Activated CD8-positive, alpha-beta memory T cell treated with anti-CD3 and anti-CD28 coated beads, Interleukin-2, amount 10 ng/mL, durations not matched to agents 7 days and 5 days (primary cell): Measurements from ENCODE around the gene GBF1. TPM values are rescaled to one million over a fixed set of nuclear protein-coding genes. Genes with fewer than 3 reads are reported as not detected.

Experiments used
- ATAC-seq: fragments of 150-1000 bp; cut with Tn5 transposase; one replicate; pipeline ENCODE4 v1.10.0; 2021; ENCODE audit warnings: moderate library complexity
- CTCF ChIA-PET: fragments of 350-600 bp; sonication (Branson Sonifier 250); formaldehyde crosslinking; loops from one replicate; lab custom pipeline; 2021; ENCODE audit warnings: antibody characterized with exemption; lab: Charles Lee
- DNase-seq: peaks from one replicate; pipeline ENCODE4 v3.0.0-alpha.2; 2020
- H3K27ac Mint-ChIP-seq: one replicate; pipeline ENCODE4 v1.8.0; 2021; ENCODE audit warnings: mild to moderate bottlenecking, mixed read lengths
- H3K27me3 Mint-ChIP-seq: one replicate; pipeline ENCODE4 v1.8.0; 2021; ENCODE audit warnings: mixed read lengths
- H3K36me3 Mint-ChIP-seq: one replicate; pipeline ENCODE4 v1.8.0; 2021; ENCODE audit warnings: mild to moderate bottlenecking, mixed read lengths
- H3K4me1 Mint-ChIP-seq: one replicate; pipeline ENCODE4 v1.8.0; 2021; ENCODE audit warnings: mixed read lengths
- H3K4me3 Mint-ChIP-seq: one replicate; pipeline ENCODE4 v1.8.0; 2021; ENCODE audit warnings: mild to moderate bottlenecking, moderate library complexity, mixed read lengths
- H3K9me3 Mint-ChIP-seq: one replicate; pipeline ENCODE4 v1.8.0; 2022; ENCODE audit warnings: low read depth, mixed read lengths
- total RNA-seq, 2 experiments: library from RNA; stranded (reverse); gene quantifications; one replicate each; pipeline ENCODE4 v1.2.3, GENCODE V29; 2021

GBF1 gene
- total RNA-seq, 2 experiments from 2014 or later, result 46.5 to 51.6 TPM

DNA sequence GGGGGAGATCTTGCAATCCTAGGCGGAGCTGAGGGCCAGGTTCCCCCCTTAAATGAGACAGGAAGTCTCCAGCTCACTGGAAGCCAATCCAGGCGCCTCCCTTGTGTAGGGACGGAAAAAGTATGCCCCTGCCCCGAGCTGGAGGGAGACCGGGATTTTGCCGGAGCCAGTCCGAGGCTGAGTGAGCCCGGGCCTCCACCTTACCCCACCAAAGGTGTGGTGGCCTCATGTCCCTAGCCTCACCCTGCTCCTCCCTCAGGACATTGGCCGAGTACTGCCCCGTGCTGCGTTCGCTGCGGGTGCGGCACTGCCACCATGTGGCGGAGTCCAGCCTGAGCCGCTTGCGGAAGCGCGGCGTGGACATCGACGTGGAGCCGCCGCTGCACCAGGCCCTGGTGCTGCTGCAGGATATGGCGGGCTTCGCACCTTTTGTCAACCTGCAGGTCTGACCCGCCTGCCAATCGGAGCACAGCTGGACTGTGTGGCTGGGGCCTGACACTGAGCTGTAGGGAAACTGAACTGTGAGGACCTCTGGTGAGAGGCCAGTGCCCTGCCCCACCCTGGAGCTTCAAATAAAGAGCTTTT lies 177.3 kb downstream of the GBF1 start:
- CTCF ChIA-PET, result interaction anchor here (0.6 to 7.2 kb wide), 16 partner anchors 11 to 253 kb away, joined by 3 to 82 read pairs (median 7); partner anchors contain the start of genes C10orf95, CUEDC2 and ELOVL3
- peak; percentile 69 for DNase-seq
- Mint-ChIP-seq H3K4me3 (peak overlapping the region; percentile 97), H3K36me3 (peaks cover 1% of the 10 kb centered on the region), H3K27ac (peak overlapping the region; percentile 81), H3K27me3 (peaks cover 12% of the 10 kb centered on the region), H3K9me3 (no peaks in the 10 kb centered on the region), H3K4me1 (peaks cover 45% of the 10 kb centered on the region)
- ATAC-seq, result peak; percentile 7

DNA sequence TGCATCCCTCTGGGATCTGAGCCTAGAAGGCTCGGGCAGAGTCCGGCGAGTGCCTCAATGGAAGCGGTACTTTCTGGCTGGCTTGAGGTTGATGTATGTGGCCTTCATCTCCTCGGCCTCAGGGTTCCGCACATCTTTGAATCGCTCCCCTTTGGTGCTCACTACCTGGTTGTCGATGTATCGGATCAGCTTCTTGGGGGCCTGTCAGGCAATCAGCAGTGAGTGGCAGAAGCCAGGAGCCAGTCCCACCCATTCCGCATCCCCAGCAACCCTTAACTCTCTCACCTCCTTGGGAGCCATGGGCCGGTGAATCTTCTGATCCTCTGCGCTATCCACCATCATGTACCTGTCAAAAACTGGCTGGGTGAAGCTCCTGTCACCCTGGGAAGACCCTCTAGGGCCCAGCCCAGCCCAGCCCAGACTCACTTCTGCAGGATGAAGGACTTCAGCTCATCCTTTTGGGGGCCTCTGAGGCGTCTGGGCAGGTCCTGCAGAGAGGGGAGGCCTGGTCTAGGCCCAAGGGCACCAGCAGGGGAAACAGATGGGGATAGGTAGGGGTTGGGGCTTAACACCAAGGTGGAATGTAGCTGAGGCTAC lies 178.1 kb downstream of the GBF1 start:
- H3K27ac Mint-ChIP-seq, result no peak overlapping the region

DNA sequence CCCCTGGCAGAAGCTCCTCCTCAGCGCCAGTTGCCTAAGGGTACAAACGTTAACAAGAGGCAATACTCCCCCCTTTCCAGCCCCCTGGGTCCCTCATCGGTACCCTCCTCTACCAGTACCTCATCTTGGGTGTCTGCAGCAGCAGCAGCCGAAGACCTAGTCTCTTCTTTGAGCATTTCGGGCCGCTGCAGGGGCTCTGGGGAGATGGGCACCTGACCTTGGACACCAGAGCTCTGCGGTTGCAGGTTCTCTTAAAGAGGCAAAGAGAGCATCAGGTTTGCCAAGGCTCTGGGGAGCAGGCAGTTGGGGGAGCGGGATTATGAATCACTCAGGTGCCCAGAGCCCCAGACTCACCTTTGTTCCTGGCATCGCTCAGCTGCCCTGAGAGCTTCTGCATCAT lies 178.8 kb downstream of the GBF1 start:
- H3K27me3 Mint-ChIP-seq, result peaks cover under 1% of the 10 kb centered on the region
- H3K27ac Mint-ChIP-seq, result no peak overlapping the region
- peaks cover 43% of the 10 kb centered on the region for H3K4me1 Mint-ChIP-seq
- ATAC-seq (no peak), DNase-seq (no peak)
- CTCF ChIA-PET, result interaction anchor here (0.5 to 7.2 kb wide), 8 partner anchors 9 to 193 kb away, joined by 3 to 82 read pairs (median 8); partner anchors contain the start of genes C10orf95 and CUEDC2
- no peaks in the 10 kb centered on the region for H3K9me3 Mint-ChIP-seq
- peaks cover 1% of the 10 kb centered on the region for H3K36me3 Mint-ChIP-seq
- no peak overlapping the region for H3K4me3 Mint-ChIP-seq

More for the DNA sequence above, 178.1 kb downstream of the GBF1 start:
- CTCF ChIA-PET, result interaction anchor here (0.5 to 7.2 kb wide), 15 partner anchors 10 to 254 kb away, joined by 3 to 82 read pairs (median 7); partner anchors contain the start of genes C10orf95, CUEDC2 and ELOVL3
- DNase-seq (no peak), ATAC-seq (no peak)
- Mint-ChIP-seq H3K4me3 (no peak overlapping the region), H3K36me3 (peaks cover 1% of the 10 kb centered on the region), H3K27me3 (peaks cover 4% of the 10 kb centered on the region), H3K9me3 (no peaks in the 10 kb centered on the region), H3K4me1 (peaks cover 45% of the 10 kb centered on the region)

DNA sequence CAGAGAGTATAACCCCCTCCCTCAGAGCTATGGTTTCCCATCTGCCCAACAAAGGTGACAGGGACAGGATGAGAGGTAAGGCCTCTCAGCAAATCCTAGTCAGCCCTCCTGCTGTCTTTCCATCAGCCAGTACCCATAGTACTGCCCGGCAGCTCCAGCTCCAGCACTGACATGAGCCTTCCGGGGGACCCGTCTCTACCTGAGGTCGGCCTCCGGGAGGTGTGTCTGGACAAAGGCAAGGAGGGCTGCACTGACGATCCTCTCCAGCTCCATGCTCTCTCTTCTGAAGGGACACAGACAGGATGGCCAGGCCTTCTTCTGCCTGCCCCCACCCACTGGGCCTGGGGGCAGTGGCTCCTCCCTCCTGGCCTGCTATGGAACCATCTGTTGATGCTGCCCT lies 179.6 kb downstream of the GBF1 start:
- ATAC-seq, result no peak
- Mint-ChIP-seq H3K27me3 (no peaks in the 10 kb centered on the region), H3K36me3 (peaks cover 1% of the 10 kb centered on the region), H3K9me3 (no peaks in the 10 kb centered on the region), H3K27ac (no peak overlapping the region), H3K4me1 (peaks cover 36% of the 10 kb centered on the region), H3K4me3 (no peak overlapping the region)
- CTCF ChIA-PET, result interaction anchor here (0.7 to 7.2 kb wide), 7 partner anchors 9 to 194 kb away, joined by 3 to 82 read pairs (median 4); partner anchors contain the start of genes C10orf95 and CUEDC2
- DNase-seq, result no peak

DNA sequence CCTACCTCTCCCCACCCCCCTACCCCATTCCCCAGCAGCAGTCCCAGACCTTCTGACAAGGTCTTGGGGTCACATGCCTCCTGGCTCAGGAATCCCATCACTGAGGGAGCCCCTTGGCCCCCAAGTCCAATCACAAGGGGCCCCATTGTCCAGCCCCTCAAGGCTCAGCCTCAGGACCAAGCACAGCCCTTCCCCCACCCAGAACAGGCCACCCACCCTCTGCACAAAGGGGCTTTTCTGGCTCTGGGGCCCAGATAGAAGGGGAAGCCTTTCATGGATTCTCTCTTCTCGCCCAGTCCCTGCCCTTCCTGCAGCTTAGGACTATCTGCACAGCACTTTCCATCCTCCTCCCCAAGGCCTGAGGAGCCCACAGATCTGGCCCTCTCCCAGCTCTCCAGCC lies 180.1 kb downstream of the GBF1 start:
- Mint-ChIP-seq H3K4me1 (peaks cover 31% of the 10 kb centered on the region), H3K27me3 (no peaks in the 10 kb centered on the region), H3K9me3 (no peaks in the 10 kb centered on the region), H3K36me3 (peaks cover 1% of the 10 kb centered on the region), H3K4me3 (no peak overlapping the region), H3K27ac (no peak overlapping the region)
- DNase-seq (no peak), ATAC-seq (no peak)
- CTCF ChIA-PET, result interaction anchor here (0.8 to 7.2 kb wide), 6 partner anchors 8 to 194 kb away, joined by 3 to 82 read pairs (median 4); partner anchors contain the start of gene CUEDC2

DNA sequence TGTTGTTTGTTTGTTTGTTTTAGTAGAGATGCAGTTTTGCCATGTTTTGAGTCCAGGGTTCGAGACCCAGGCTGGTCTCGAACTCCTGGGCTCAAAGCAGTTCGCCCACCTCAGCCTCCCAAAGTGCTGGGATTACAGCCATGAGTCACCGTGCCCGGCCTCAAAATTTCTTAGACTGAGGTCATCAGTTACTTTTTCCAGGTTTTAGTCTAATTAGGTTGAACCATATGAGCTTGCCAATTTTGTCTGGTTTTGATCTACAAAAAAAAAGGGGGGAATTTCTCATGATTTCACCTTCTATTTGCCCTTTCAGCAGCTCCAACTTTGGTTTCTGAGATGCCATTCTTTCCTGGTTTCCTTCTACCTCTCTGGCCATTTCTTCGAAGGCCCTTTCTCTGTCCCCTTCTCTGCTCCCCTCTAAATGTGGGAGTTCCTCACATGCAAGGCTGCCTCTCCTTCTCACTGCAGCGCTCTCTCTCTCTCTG lies 181.5 kb downstream of the GBF1 start:
- Mint-ChIP-seq H3K27me3 (no peaks in the 10 kb centered on the region), H3K4me1 (peaks cover 35% of the 10 kb centered on the region), H3K27ac (no peak overlapping the region), H3K4me3 (no peak overlapping the region), H3K36me3 (no peaks in the 10 kb centered on the region), H3K9me3 (no peaks in the 10 kb centered on the region)
- CTCF ChIA-PET, result interaction anchor here (2.0 kb wide), 1 partner anchor 52 kb away, joined by 4 read pairs; no protein-coding TSS in a partner anchor
- ATAC-seq (no peak), DNase-seq (no peak)

DNA sequence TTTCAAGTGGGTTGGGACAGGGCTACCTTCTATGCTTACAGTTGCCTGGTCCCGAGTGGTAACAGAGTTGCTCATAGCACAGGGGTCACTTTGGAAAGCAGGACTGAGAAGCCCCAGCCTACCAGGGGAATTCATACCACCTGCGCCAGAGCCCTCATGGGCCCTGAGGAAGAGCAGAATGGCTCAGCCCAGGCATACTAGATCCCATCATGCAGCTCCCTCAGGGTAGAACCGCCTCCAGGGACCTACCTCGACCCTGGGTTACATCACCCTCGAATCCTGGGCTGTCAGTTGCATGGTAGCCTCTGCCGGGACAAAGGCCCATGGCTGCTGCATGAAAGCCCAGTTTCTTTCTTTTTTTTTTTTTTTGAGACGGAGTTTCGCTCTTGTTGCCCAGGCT lies 184.1 kb downstream of the GBF1 start:
- Mint-ChIP-seq H3K4me1 (peaks cover 33% of the 10 kb centered on the region), H3K4me3 (no peak overlapping the region), H3K36me3 (no peaks in the 10 kb centered on the region), H3K9me3 (no peaks in the 10 kb centered on the region), H3K27ac (no peak overlapping the region), H3K27me3 (no peaks in the 10 kb centered on the region)
- CTCF ChIA-PET, result interaction anchor here (8.0 kb wide), 1 partner anchor 7 kb away, joined by 82 read pairs; the partner anchor contains the start of gene FBXL15
- no peak for ATAC-seq
- DNase-seq, result no peak

DNA sequence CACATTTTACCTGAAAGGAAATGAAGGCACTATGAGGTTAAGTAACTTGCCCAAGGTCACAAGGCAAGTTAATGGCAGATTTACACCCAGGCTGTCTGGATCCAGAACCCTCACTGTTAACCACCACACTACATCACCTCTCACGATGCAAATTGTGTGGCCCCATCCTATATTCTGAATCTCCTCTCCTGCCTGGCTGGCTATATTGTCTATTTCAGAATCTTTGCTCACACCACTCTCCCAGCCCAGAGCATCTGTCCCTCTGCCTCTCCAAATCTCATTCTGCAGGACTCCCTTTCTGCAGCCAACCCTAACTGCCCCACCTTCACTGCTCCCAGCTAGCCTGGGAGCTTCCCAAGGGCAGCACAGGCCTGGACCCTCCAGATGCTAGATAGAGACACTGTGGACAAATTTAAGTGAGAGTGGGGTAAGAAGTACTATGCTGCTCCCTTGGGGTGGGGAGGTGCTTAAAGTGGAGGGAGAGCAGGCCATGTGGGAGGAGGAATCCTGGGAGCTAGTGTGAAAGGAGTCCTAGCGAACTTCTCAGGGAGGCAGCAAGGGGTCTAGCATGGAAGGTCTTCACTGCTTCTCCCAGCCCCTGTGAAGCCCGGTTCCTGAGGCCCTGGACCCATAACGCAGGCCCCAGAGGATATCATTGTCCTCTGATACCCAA lies 186.3 kb downstream of the GBF1 start:
- Mint-ChIP-seq H3K4me1 (peaks cover 50% of the 10 kb centered on the region), H3K4me3 (peak overlapping the region; percentile 91), H3K36me3 (peaks cover under 1% of the 10 kb centered on the region), H3K27me3 (no peaks in the 10 kb centered on the region), H3K27ac (peak overlapping the region; percentile 95), H3K9me3 (no peaks in the 10 kb centered on the region)
- DNase-seq, result no peak
- ATAC-seq, result no peak
- CTCF ChIA-PET, result interaction anchor here (1.0 to 8.0 kb wide), 8 partner anchors 9 to 200 kb away, joined by 3 to 82 read pairs (median 4); partner anchors contain the start of genes C10orf95, FBXL15 and SUFU

Other genes with a start within 250 kb of the GBF1 start
- 10 to 100 TPM; 23.8 to 25.9 TPM for gene ARMH3, start 189.4 kb upstream of the GBF1 start, total RNA-seq
- 10 to 100 TPM; 26.1 to 29.6 TPM for gene HPS6, start 180.2 kb upstream of the GBF1 start, total RNA-seq
- gene LDB1, start 125.2 kb upstream of the GBF1 start, total RNA-seq, result 10 to 100 TPM; 83.5 to 84.3 TPM
- gene PPRC1, start 112.5 kb upstream of the GBF1 start, total RNA-seq, result 10 to 100 TPM; 57.9 to 79.0 TPM
- gene NOLC1, start 93.1 kb upstream of the GBF1 start, total RNA-seq, result 100 to 1,000 TPM; 107 to 149 TPM
- gene ELOVL3, start 19.2 kb upstream of the GBF1 start, total RNA-seq, result not detected
- not detected for gene PITX3, start 4.0 kb upstream of the GBF1 start, total RNA-seq
- 100 to 1,000 TPM in 1 of 2 experiments, 10 to 100 TPM in 1; 78.1 to 199 TPM for gene NFKB2, start 150.2 kb downstream of the GBF1 start, total RNA-seq
- 1 to 10 TPM; 2.8 to 2.9 TPM for gene PSD, start 173.3 kb downstream of the GBF1 start, total RNA-seq
- 10 to 100 TPM; 13.5 to 15.2 TPM for gene FBXL15, start 175.3 kb downstream of the GBF1 start, total RNA-seq
- 10 to 100 TPM; 73.5 to 78.2 TPM for gene CUEDC2, start 187.0 kb downstream of the GBF1 start, total RNA-seq
- under 1 TPM in 1 of 2 experiments, not detected in 1; 0.35 TPM for gene C10orf95, start 206.0 kb downstream of the GBF1 start, total RNA-seq